Common myeloid progenitor, CD34-positive (primary cell): ENCODE results near the gene STPG1.

Experiments
- CTCF ChIA-PET: fragments of 350-600 bp; sonication (Branson Sonifier 250); formaldehyde crosslinking; loops from one replicate; lab custom pipeline; 2021; ENCODE audit warnings: antibody characterized with exemption; lab: Charles Lee
- POLR2A ChIA-PET: fragments of 350-600 bp; sonication (Branson Sonifier 250); formaldehyde crosslinking; loops from one replicate; lab custom pipeline; 2021; ENCODE audit warnings: antibody characterized with exemption; lab: Charles Lee
- DNase-seq, 3 donors: peaks; one replicate each; pipeline versions ENCODE4 v3.0.0 to v3.0.0-alpha.2; 2013
- H3K27ac ChIP-seq, 2 experiments: 1 replicate in 1 of 2; 2 replicates in 1 of 2; pipeline ENCODE4 v1.7.0; 2013; ENCODE audit warnings: inconsistent platforms in 2 of 2, low read length in 2 of 2, mild to moderate bottlenecking in 2 of 2, low read depth in 1 of 2, moderate library complexity in 1 of 2; ENCODE audit not compliant: severe bottlenecking in 2 of 2, insufficient read depth in 1 of 2, poor library complexity in 1 of 2
- H3K27me3 ChIP-seq, 5 experiments: replicated peaks in 2 of 5; 1 replicate in 3 of 5; 2 replicates in 2 of 5; pipeline versions ENCODE4 v1.6.1 to v1.7.0; 2013; ENCODE audit warnings: low read length in 4 of 5, mild to moderate bottlenecking in 2 of 5, moderate library complexity in 2 of 5, inconsistent platforms in 1 of 5; ENCODE audit not compliant: insufficient read depth in 5 of 5, control insufficient read depth in 4 of 5
- H3K36me3 ChIP-seq, 4 experiments: 1 replicate in 2 of 4; 2 replicates in 2 of 4; pipeline versions ENCODE4 v1.6.1 to v1.7.0; 2013; ENCODE audit warnings: low read length in 3 of 4, control low read depth in 1 of 4, mild to moderate bottlenecking in 1 of 4; ENCODE audit not compliant: control insufficient read depth in 4 of 4, insufficient read depth in 4 of 4
- H3K4me1 ChIP-seq, 4 experiments: 1 replicate in 3 of 4; 2 replicates in 1 of 4; pipeline versions ENCODE4 v1.6.1 to v1.7.1; 2013; ENCODE audit warnings: low read length in 3 of 4, mild to moderate bottlenecking in 3 of 4, control low read depth in 1 of 4, inconsistent platforms in 1 of 4, moderate library complexity in 1 of 4; ENCODE audit not compliant: control insufficient read depth in 4 of 4, insufficient read depth in 4 of 4; ENCODE audit errors: control extremely low read depth in 1 of 4
- H3K4me3 ChIP-seq, 7 experiments: 1 replicate in 4 of 7; 2 replicates in 3 of 7; pipeline versions ENCODE4 v1.5.1 to v1.7.0; 2013; ENCODE audit warnings: mild to moderate bottlenecking in 7 of 7, low read length in 6 of 7, moderate library complexity in 6 of 7, inconsistent platforms in 2 of 7, low read depth in 2 of 7, control low read depth in 1 of 7; ENCODE audit not compliant: insufficient read depth in 4 of 7, control insufficient read depth in 1 of 7; ENCODE audit errors: extremely low read depth in 1 of 7
- H3K9me3 ChIP-seq, 5 experiments: 1 replicate in 4 of 5; 2 replicates in 1 of 5; pipeline versions ENCODE4 v1.6.1 to v1.7.1; 2013; ENCODE audit warnings: low read length in 4 of 5, mild to moderate bottlenecking in 2 of 5, inconsistent platforms in 1 of 5, low read depth in 1 of 5, moderate library complexity in 1 of 5; ENCODE audit not compliant: control insufficient read depth in 4 of 5, insufficient read depth in 2 of 5; ENCODE audit errors: control extremely low read depth in 1 of 5
- WGBS: methylation state at CpG from one replicate; pipeline ENCODE4 v1.1.5; 2013; ENCODE audit not compliant: insufficient coverage; 5-methylcytosine and 5-hydroxymethylcytosine counted together

The STPG1 gene

DNA sequence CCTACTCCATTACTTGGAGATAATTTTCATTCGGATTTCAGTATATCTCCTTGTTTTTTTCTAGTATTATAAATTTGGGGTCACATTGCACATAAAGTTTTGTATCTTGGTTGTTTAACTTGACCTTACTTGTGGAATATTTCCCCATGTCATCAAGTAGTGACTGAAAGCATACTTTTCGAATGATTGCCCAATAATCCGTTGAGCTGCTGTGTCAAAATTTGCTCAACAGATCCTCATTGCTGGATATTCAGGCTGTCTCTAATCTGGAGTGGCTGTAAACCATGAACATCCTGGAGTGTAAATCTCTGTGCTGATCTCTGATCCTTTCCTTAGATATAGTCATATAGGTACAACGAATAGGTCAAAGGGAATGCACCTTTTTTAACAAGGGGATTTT, 7.0 kb upstream of the STPG1 start:
- Histone ChIP-seq H3K4me3 (no peak overlapping the region), H3K9me3 (no peaks in the 10 kb centered on the region), H3K36me3 (peaks cover 11 to 48% (median 24%) of the 10 kb centered on the region in 4 experiments), H3K27me3 (no peaks in the 10 kb centered on the region), H3K27ac (no peak overlapping the region), H3K4me1 (peaks cover 16 to 41% (median 35%) of the 10 kb centered on the region in 4 experiments)
- POLR2A ChIA-PET = interaction anchor here (0.7 kb wide), 1 partner anchor 222 kb away, joined by 3 read pairs; no protein-coding TSS in a partner anchor
- CTCF ChIA-PET = no interaction called here
- 88% methylated on average over 2 of the region's 4 CpGs for WGBS
- DNase-seq = no peak

DNA sequence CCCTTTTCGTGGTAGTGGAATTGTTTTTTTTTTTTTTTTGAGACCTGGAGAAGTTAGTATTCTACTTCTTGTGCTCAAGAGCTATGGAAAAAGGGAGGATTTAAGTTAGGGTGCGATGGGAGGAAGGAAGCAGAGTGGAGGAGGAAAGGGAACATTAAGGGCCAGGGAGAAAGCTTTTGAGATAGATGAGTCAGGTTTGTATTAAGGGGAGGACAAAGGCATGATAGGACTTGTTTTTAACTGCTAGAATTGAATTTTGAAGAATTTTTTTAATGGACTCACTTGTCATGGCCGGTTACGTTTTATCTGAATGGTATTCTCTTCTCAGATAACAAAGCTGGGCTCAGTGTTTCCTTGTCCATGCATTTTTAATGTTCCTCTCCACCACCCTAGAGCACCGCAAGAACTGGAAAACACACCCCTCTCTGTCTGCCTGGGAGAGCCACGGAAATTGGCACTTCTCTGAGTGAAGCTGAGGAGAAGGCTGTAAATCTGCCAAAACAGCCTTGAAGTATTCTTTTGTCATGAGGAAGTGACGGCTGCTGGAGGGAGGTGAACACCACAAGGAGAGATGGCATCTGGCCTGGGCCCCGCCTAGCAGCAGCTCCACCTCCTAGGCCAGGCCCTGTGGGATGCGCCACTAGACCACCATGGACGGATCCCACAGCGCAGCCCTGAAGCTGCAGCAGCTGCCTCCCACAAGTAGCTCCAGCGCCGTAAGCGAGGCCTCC, 5.5 kb upstream of the STPG1 start:
- Histone ChIP-seq H3K36me3 (peaks cover 11 to 39% (median 19%) of the 10 kb centered on the region in 4 experiments), H3K4me3 (peak overlapping the region in 3 of 7 experiments; percentile 37 to 46 (median 42)), H3K4me1 (peaks cover 16 to 47% (median 41%) of the 10 kb centered on the region in 4 experiments), H3K27ac (peak overlapping the region; percentile 17 to 75), H3K9me3 (no peaks in the 10 kb centered on the region), H3K27me3 (no peaks in the 10 kb centered on the region)
- DNase-seq = peak; percentile 86 to 96 (median 94)
- ChIA-PET CTCF (interaction anchor here (0.8 to 1.5 kb wide), 8 partner anchors 10 to 280 kb away, joined by 3 to 6 read pairs (median 3); no protein-coding TSS in a partner anchor), POLR2A (interaction anchor here (0.7 kb wide), 1 partner anchor 645 kb away, joined by 4 read pairs; no protein-coding TSS in a partner anchor)
- WGBS = 32% methylated on average over 13 of the region's 14 CpGs

DNA sequence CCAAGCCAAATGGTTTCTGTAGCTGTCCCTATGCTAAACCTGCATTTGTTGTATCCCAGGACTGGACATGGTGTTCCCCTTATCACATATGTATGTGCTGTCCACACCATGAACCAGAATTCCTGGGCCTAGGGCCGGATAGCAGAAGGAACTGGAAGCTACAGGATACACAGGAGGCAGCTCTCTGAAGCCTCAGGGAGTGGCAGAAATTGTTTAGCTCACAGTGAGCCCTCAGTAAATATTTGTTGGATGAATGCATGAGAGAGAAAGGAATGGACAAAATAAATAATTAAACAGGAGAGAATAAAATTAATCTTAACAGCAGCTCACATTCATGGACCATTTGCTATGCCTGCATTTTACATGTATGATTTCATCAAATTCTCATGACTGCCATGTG, 4.1 kb upstream of the STPG1 start:
- Histone ChIP-seq H3K27ac (peak overlapping the region in 1 of 2 experiments; percentile 75), H3K4me3 (no peak overlapping the region), H3K9me3 (no peaks in the 10 kb centered on the region), H3K36me3 (peaks cover 3 to 27% (median 17%) of the 10 kb centered on the region in 4 experiments), H3K27me3 (no peaks in the 10 kb centered on the region), H3K4me1 (peaks cover 20 to 52% (median 46%) of the 10 kb centered on the region in 4 experiments)
- ChIA-PET CTCF (interaction anchor here (1.5 kb wide), 2 partner anchors 23 to 169 kb away, joined by 3 to 4 read pairs; no protein-coding TSS in a partner anchor), POLR2A (no interaction called here)
- DNase-seq = no peak
- WGBS = 88% methylated on average over 1 of the region's 1 CpG

DNA sequence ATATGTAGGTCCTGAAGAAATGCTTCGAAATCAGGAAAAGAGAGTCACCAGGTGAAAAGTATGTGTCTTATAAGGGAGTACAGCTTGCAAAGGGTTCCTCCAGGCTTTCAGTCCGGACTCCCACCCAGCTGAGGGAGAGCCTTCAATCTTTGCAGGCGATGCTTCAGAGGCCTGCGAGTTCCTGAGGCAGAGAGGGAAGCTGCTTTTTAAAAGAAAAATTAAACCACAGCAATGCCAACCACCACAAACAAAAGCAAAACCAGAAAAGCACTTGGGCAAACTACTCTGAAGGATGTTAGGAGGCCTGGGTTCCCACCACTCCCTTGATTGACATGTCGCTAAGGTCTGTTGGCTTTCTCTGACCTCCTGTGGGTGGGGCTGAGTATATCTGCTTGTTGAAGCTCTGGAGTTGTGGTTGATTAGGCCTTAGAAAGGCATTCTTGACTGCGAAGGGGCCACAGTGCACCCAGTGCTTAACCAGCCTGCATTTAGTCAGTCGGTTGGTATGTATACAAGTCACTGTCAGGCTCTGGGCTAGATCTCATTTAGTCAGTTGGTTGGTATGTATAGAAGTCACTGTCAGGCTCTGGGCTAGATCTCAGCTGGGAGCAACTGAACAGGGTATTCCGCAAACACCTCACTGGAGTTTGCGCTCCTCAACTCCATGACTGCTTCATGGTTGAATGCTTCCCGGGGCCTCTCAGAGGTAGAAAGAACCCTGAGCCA, 3.2 kb upstream of the STPG1 start:
- H3K4me1 ChIP-seq = peaks cover 20 to 55% (median 46%) of the 10 kb centered on the region in 4 experiments
- no peaks in the 10 kb centered on the region for H3K9me3 ChIP-seq
- H3K27ac ChIP-seq = peak overlapping the region in 1 of 2 experiments; percentile 75

DNA sequence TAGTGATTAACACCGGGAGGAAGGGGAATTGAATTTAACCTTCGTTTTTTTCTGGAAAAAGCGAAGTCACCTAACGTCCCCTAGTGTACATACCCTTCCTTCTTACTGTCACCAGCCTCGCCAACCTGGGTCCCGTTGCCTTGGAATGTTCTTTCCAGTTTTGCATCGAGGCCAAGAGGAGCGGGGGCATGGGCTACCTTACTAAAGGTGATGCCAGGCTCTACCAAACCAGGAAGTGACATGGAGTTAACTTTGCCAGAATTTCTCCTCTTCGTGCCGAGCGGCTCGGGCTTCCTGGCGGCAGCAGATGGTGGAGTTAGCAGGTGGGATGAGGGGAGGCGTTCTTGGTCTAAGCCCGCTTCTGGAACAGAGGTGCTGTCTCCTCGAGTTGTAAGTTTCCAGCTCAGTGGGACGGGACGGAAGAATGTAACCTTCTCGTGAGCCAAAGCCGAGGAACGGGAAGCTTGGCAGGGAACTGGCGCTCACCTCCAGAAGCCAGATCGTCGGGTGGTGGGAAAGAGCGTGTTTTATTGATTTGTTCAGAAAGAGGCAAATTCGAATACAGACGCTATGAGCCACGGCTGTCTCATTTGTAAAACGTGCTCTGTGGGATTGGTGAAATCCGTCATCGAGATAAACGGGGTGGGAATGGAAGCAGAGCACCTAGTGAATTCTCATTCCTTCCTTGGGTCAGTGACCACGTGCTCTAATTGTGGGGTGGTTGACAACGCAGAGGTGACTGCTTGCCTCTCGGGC, 2.5 kb upstream of the STPG1 start:
- 3% methylated on average over 32 of the region's 35 CpGs for WGBS
- CTCF ChIA-PET = interaction anchor here (0.7 to 3.1 kb wide), 11 partner anchors 10 to 220 kb away, joined by 3 to 16 read pairs (median 4); no protein-coding TSS in a partner anchor
- POLR2A ChIA-PET = interaction anchor here (1.0 kb wide), 1 partner anchor 87 kb away, joined by 3 read pairs; no protein-coding TSS in a partner anchor
- Histone ChIP-seq H3K4me3 (peak overlapping the region; percentile 83 to 92 (median 86)), H3K36me3 (peaks cover 3 to 11% (median 3%) of the 10 kb centered on the region in 4 experiments), H3K27ac (peak overlapping the region in 1 of 2 experiments; percentile 75), H3K4me1 (peaks cover 20 to 55% (median 46%) of the 10 kb centered on the region in 4 experiments), H3K27me3 (no peaks in the 10 kb centered on the region), H3K9me3 (no peaks in the 10 kb centered on the region)
- DNase-seq = peak in 1 of 3 donors; percentile 3

More for the DNA sequence above, 3.2 kb upstream of the STPG1 start:
- 74% methylated on average over 5 of the region's 10 CpGs for WGBS
- Histone ChIP-seq H3K4me3 (peak overlapping the region; percentile 83 to 92 (median 86)), H3K36me3 (peaks cover 3 to 19% (median 9%) of the 10 kb centered on the region in 4 experiments), H3K27me3 (no peaks in the 10 kb centered on the region)
- ChIA-PET POLR2A (interaction anchor here (0.6 to 1.0 kb wide), 2 partner anchors 86 to 413 kb away, joined by 3 read pairs; no protein-coding TSS in a partner anchor), CTCF (interaction anchor here (1.5 to 3.1 kb wide), 4 partner anchors 9 to 169 kb away, joined by 3 to 16 read pairs (median 8); no protein-coding TSS in a partner anchor)
- DNase-seq = peak; percentile 72 to 93 (median 91)

DNA sequence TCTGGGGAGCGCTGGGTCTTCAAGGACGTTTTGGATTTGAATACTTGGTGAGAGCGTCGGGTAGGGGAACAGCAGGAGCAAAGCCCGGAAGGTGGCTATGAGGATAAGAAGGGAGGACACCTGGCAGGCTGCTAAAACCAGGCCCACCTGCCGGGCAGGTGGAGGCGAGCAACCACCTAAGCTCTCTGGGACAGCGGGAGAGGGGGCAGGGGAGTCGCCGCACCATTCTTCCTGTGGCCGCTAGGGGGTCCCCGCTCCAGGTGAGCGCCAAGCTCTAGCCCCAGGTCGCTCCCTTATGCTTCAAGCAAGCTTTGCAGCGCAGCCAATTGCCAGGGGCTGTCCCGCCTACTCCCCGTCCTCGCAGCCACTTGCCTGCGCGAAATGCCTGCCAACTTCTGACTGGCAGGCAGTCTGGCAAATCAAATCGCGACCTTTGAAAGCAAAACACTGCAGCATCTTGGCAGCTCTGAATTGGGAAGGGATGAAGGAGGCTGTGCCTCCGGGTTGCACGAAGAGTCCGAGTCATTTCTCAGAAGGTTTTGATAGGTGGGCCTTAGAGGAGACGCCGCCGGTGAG, 1.8 kb upstream of the STPG1 start, which contains the start of gene NIPAL3:
TSS of gene NIPAL3 (plus strand) at position 469 of the 576 bp plus-strand sequence. CDS start 3,746 bp downstream, outside the sequence.
- POLR2A ChIA-PET = no interaction called here
- CTCF ChIA-PET = interaction anchor here (0.7 to 3.1 kb wide), 12 partner anchors 8 to 221 kb away, joined by 3 to 16 read pairs (median 4); no protein-coding TSS in a partner anchor
- Histone ChIP-seq H3K4me3 (peak within 1 kb of the TSS; percentile 83 to 92 (median 86)), H3K27ac (peak within 1 kb of the TSS in 1 of 2 experiments; percentile 75), H3K27me3 (no peaks in the 10 kb centered on the region), H3K9me3 (no peaks in the 10 kb centered on the region), H3K4me1 (peaks cover 20 to 55% (median 46%) of the 10 kb centered on the region in 4 experiments), H3K36me3 (peaks cover 0 to 5% (median 1%) of the 10 kb centered on the region in 4 experiments)
- WGBS = under 1% methylated on average over 28 of the region's 28 CpGs
- DNase-seq = peak; percentile 99 to 100 (median 100)
